Stimulated activated CD8-positive, alpha-beta memory T cell treated with anti-CD3 and anti-CD28 coated beads, Interleukin-4, amount 100 ng/mL, for 4 hours (primary cell): ENCODE data around the gene TAS2R41.
"Not testable (repeated sequence)": the region's sequence is repeated elsewhere in the genome, so short reads cannot be mapped to it uniquely, and the experiment has no call there.

ENCODE experiments used
- DNase-seq, 2 donors: peaks; one replicate each; pipeline ENCODE4 v3.0.0-alpha.2; 2020; ENCODE audit warnings: low read depth in 2 of 2, low spot score in 1 of 2

TAS2R41 gene

DNA sequence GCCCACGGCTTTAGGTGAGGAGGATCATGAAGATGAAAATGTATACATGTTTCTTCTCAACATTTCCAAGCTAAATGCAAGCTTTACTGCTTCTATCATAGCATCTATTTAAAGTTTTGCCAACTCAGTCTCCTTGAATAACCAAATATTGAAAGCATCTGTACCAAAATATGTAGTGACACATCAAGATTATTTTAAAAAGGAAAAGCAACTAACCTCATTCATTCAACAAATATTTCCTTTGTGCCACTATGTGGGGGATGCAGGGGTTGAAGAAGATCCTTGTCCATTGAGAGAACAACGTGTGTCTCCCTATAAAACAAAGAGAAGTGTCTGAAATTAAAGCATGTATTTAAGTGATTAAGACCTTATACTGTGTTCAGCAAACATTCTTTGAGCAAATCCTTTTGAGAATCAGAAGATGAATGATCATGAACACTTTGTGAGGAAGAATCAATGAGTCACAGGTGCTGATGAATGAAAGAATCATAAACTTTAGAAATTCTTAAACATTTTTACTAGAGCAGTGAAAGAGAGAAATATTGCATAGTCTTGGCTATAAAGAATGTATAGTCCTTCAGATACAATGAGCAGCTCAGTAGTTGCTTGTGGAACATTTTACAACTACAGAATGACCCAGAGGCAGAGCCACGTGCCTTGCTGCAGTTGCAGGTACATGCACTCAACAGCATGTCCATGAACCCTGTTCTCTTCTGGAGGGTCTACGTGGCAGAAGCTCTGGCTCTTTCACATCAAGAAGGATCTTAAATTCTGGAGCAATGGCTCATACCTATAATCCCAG is 20.5 kb upstream of the TAS2R41 start:
- DNase-seq = no peak

DNA sequence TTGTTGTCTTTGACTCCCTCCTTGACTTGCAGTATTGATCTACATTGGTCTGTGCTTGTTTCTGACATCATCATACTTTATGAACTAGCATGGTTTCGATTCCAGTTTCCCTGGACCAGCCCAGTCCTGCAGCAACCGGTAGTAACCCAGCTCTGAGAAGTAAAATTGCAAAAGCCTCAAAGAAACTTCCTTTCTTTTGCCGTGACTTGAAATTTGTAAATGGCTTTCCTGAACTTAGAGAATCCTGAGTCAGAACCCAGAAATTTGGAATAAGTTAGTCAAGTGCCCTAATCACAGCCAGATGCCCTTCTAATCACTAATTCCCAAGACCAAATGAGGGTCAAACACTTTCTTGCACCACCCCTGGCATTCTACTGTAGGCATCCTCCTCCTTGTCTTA is 19.4 kb upstream of the TAS2R41 start:
- DNase-seq = no peak

DNA sequence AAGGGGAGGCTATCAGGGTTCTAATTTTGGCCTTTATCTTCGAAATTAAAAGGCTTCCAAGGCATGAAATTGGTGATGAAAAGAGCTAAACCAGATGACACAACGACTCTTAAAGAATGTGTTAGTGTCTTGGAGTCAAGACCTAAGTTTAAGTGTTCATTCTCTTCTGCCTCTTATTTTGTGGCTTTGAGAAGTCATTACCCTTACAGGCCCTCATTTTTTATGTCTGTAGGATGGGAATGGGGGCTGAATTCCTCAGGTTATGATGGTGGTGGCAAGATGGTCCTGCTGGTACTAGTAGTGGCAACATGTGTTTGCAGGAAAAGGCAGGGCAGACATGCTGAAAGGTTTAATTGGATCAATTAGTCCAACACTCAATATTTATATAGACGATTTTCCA is 19.0 kb upstream of the TAS2R41 start:
- DNase-seq = no peak

DNA sequence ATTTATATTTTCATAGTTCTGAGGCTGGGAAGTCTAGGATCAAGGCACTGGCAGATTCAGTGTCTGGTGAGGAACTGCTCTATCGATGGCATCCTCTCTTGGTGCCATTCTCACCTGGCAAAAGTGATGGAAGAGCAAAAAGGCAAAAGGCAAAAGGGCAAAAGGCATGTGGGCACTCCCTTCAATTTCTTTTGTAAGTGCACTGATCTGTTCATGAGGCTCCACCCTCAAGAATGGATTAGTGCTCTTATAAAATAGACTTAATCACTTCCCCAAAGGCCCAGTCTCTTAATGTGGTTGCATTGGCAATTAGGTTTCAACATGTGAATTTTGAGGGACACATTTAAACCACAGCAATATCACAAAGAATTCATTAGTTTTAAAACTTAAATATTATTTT is 18.3 kb upstream of the TAS2R41 start:
- no peak for DNase-seq

DNA sequence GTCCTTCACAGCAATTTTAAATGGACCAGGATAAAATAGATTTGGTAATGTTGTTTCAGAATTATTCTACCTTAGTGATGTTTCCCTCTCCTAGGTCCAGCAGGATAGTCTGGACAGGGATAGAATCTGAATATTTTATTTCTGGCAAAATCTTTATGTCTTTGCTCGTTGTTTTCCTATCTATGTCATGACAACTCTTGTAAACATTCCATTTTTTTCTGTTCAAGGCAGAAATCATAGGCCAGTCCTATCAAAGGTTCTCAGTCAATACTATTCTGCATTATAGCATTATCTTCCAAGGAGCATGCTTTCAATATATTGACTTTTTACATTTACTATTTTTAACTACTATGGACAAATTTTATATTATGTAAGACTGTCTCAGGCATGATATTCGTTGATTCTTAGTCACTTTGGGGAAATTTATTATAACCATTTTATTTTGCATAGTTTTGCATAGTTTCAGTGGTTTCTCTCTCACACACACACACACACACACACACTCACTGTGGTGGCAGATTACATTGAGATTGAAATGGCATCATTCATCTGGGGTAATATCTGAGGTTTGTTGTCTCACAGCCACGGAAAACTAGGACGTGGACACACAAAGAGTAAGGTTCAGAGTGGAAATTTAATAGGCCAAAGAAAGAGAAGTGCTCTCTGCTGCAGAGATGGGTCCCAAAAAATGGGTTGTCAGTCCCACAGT is 17.2 kb upstream of the TAS2R41 start:
- DNase-seq = no peak

DNA sequence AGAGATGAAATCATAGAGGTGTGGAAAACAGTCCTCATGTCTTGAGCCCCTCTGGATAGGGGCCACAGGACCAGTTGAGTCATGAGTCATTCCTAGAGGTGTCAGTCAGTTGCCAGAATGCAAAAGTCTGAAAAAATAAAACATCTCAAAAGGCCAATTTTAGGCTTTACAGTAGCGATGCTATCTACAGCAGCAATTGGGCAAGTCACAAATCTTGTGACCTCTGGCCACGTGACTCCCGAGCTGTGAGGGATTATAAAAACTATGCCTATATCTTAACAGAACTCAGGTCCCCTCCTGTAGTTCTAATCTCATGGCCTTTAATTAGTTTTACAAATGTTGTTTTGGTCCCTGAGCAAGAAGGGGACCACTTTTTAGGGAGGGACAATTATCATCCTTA is 15.6 kb upstream of the TAS2R41 start:
- no peak for DNase-seq

DNA sequence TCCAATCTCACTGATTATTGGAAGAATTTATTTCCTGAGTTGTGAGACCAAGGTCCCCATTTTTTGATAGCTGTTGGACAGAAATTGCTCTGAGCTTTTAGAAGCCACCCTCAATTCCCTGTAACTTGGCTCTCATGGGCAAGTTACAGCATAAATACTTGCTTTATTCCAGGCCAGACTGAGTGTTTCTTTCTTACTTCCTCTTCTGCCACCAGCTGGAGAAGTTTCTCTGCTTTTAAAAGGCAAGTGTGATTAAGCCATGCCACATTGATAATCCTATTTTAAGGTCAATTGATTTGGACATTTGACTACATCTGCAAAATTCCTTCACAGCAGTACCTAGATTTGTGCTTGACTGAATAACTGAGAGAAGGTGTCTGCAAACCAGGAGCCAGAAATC is 14.1 kb upstream of the TAS2R41 start:
- DNase-seq = no peak

DNA sequence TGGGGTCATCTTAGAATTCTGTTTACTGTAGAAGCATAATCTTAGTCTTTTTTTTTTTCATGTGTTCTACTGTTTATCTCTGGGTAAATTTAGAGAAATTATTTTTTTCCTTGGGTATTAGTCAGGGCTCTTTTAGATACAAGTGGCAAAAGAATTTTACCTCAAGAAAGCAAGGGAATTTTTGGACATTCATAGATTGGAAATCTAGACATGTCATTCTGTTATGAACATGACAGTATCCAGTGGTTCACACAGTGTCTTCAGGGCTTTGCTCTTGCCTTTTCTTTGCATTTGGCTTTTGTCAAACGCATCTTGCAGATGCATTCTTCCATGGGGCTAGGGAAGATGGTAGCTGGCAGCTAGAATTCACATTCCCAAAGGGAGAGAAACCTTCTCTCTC is 13.7 kb upstream of the TAS2R41 start:
- DNase-seq = no peak

DNA sequence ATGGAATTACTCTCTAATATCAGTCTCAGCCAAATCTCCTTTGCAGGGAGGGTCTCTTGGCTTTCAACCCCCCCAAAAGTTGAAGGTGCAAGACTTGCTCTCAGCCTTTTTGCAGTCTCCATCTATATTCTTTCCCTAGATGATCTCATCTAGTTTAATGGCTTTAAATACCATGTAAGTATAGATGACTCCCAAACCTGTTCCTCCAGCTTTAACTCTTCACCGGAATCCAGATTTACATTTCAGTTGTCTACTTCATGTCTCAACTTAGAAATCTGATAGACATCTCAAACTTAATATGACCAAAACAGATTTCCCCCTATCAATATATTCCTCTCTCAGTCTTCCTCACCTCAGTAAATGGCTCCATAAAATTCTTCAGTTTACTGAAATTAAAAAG is 9.9 kb upstream of the TAS2R41 start:
- no peak for DNase-seq

DNA sequence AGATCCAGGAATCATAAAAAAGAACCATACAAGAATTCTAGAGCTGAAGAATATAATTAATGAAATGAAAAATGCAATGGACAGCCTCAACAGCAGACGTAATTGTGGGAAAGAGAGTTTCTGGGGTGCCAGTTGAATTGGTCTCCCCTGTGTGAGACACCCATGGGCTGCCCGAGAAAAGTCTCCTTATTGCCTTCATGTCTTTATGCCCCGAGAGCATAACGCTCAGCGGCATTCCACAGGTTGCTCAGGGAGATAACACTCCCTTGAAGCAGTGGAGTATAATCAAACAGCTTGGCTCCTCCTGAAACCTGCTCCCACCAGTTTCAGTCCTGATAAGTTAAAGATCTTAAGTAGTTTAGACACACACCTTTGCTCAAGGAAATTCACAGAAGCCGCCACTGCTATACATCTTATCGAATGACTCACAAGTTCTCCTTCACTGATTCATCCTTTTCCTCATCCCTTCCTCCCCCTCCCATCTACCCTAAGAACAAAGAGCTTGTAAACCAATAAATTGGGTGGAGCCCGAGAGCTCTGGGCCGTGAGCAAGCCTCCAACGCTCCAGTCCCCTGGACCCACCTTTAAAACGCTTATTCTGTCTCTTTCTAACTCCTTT is 5.5 kb upstream of the TAS2R41 start:
- DNase-seq = not testable (repeated sequence)

DNA sequence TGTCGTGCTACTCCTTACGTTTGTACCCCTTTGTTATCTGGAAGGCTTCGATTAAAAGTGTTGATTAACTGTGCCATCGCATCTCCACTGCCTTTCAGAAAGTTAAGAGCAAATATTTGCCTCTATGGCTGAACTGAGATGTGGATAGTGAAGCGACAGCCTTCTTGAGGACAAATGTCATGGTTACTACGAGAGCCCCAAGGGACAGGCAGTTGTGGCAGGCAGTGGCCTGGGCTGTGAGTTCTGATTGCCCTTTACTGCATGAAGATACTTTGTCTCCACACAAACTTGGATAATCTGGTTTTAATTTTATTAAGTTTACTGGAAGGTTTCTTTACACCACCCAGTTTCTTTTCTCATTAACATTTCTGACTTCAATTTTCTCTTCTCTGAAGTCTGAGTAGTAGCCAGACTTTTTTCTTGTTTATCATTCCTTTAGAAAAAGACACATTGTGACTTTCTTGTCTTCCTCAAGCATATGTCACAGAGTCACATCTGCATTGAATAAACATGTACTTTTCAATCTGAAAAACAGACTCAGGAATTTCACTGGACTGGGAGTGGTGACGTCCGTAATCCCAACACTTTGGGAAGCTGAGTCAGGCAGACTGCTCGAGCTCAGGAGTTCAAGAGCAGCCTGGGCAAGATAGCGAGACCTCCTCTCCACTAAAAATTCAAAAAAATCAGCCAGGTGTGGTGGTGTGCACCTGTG is 1.5 kb downstream of the TAS2R41 start:
- no peak for DNase-seq

DNA sequence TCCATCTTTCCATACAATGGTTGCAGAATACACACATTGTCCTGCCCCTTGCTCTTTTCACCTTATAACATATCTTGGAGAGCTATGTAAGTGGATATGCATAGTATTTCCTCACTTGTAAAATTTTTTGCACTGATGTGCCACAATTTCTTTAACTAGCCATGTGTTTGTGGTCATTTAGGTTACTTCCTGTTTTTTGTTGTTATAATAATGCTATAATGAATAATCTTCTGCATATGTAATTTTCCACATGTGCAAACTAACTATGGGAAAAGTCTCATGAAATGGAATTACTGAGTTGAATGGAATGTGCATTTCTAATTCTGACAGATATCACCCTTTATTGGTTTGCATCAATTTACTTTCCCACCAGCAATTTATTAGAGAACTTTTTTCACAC is 2.8 kb downstream of the TAS2R41 start:
- no peak for DNase-seq

DNA sequence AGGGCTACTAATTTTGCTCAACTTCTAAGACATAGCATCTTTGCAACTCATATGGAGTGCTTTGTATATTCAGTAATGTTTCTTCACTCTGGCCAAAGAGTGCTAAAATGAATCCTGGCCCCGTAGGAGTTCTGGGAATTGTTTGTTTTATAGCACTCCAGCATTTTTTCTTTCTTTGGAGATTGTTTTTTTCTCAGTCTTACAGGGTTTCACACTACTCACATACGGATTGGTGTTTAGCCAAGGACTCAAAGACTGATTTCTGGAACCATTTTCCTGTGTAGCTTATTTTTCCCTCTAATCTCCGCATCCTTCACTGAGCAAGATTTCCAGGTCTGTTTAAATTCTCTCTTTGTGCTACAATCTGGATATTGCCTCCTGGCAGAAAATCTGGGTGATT is 6.4 kb downstream of the TAS2R41 start:
- DNase-seq = no peak

DNA sequence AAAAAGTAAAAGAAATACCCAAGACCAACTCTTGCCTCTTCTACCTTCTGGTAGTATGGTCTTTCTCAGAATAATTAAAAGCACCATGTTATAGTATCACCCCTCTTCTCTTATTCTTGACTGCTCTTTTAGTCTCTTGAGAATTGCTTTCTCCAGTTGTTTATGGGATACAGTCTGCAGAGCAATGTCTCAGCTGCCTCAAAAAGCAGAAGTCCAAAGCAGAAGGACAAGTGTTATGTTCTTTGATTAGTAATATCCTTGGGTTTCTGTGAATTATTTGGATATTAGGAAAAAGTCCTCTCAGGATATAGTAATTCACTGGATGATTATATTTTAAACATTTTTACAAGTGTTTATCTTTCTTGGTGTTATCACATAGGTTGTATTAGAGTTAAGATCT is 7.4 kb downstream of the TAS2R41 start:
- DNase-seq = no peak

DNA sequence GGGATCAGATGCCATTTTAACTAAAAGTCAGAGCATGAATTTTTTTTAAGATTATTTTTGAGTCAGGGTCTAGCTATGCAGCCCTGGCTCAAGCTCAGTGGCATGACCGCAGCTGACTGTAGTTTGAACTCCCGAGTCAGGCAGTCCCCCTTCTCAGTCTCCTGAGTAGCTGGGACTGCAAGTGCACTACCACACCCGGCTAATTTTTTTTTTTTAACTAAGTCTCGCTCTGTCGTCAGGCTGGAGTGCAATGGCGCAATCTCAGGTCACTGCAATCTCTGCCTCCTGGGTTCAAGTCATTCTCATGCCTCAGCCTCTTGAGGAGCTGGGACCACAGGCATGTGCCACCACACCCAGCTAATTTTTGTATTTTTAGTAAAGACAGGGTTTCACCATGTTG is 7.8 kb downstream of the TAS2R41 start:
- no peak for DNase-seq

DNA sequence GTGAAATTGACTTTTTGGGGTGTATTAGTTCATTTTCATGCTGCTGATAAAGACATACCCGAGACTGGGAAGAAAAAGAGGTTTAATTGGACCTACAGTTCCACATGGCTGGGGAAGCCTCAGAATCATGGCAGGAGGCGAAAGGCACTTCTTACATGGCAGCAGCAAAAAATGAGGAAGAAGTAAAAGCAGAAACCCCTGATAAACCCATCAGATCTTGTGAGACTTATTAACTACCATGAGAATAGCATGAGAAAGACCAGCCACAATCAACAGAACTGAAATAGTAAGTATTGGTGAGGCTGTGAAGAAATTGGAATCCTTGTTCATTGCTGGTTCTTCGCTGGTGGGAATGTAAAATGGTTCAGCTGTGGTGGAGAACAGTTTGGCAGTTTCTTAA is 8.6 kb downstream of the TAS2R41 start:
- not testable (repeated sequence) for DNase-seq

DNA sequence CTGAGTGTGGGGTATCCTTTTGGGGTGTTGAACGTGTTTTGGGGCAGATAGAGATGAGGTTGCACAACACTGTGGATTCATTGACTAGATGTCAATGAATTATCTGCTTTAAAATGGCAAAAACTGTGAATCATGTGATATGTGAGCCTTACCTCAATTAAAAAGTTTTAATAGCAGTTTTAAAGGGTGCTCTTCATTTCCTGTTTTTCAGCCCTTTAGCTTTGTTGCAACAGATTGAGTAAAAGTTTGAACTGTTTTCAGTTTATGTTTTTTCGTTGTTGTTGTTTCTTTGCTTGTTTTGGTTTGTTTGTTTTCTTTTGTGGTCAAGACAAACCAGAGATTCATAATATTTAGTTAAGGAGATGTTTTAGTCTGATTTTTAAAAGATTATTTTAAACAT is 9.4 kb downstream of the TAS2R41 start:
- no peak for DNase-seq

DNA sequence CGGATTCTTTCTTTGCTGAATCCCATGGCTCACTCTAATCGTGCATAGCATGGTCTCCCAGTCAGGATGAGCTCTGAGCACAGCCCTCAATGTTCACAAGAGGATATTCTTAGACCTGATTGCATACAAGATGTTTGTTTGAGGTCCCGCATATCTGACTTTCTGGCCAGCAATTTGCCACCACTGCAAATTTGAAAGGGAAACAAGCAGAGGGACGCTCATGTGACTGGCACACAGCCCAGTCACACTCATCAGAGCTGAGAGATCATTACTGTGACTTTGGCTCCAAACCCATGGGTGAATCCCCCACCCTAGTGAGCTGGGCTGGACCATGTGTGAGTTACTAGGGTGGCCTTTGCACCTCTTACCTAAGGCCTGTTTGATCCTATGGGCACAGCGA is 9.9 kb downstream of the TAS2R41 start:
- DNase-seq = no peak

DNA sequence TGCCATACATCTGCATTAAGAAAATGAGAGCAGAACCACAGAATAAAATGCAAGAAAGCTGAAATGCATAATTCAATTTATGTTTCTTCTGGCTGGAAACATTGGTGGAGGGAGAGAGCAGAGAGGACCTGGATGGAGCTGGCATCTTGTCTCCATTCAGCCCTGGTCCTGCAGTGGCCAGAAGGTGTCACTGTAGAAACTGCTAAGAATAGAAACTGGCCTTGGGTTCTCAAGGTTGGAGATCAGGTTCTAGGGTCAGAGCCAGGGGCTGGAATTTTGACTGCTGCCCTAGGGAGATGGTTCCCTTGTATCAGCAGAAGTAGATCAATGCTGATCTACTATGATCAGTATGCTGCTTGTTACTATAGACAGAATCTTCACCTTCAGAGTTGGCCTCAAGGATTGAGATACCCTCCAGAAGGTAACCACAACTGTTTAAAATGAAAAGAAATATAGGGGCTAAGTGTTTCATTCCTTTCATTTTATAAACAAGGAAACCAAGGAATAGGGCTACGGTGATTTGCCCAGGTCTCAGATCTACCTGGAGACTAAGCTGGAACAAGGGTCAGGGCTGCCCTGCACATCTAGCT is 13.1 kb downstream of the TAS2R41 start:
- DNase-seq = no peak

DNA sequence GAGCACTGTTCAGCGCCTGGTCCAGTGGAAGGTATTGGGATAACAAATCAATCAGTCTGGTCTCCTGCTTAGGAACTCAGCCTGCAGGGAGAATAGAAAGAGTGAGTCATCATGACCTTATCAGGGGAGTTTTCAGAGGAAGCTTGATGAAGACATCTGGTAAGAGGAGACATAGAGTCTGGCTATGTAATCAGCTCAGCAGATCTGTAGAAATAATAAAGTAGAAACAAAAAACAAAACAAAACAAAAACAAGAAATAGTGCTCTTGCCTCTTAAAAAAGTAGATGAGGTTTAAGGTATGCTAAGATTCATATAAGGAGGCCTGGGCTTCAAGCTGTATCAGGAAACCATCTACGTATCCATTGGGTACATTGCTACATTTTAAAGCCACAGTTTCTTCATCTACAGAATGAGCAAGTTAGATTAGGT is 14.4 kb downstream of the TAS2R41 start:
- DNase-seq = no peak
